H1 (cell line): ENCODE measurements around the gene GUCY1B1. TPM values are rescaled to one million over a fixed set of nuclear protein-coding genes. Genes with fewer than 3 reads are reported as not detected.

Source experiments
- BRCA1 ChIP-seq: IDR thresholded peaks from 2 replicates; pipeline ENCODE4 v1.6.1; 2012; ENCODE audit warnings: low read depth, low read length, improper control_type of control experiment
- CBX8 ChIP-seq: fragments of 300-800, 300-1000 bp; sonication (generic); IDR thresholded peaks from 2 replicates; pipeline ENCODE4 v1.7.1; 2016; ENCODE audit warnings: low read depth, low read length, borderline replicate concordance
- CEBPB ChIP-seq: IDR thresholded peaks from 2 replicates; pipeline ENCODE4 v1.6.1; 2012; ENCODE audit warnings: low read depth, low read length
- CHD1 ChIP-seq: IDR thresholded peaks from 2 replicates; pipeline ENCODE4 v1.6.1; 2012; ENCODE audit warnings: low read depth, low read length, improper control_type of control experiment
- CTBP2 ChIP-seq: IDR thresholded peaks from 2 replicates; pipeline ENCODE4 v1.7.0; 2011; ENCODE audit warnings: borderline replicate concordance, mild to moderate bottlenecking, moderate library complexity, mixed read lengths, low read length; ENCODE audit not compliant: insufficient read depth, insufficient read length
- EZH2 ChIP-seq: fragments of 200-600 bp; sonication (generic); IDR thresholded peaks from 2 replicates; pipeline ENCODE4 v1.7.1; 2012; ENCODE audit warnings: low read depth, mild to moderate bottlenecking, moderate library complexity, low read length, inconsistent platforms; ENCODE audit not compliant: severe bottlenecking
- HDAC2 ChIP-seq, 2 experiments: fragments of 300-600 bp in 1 of 2; sonication (generic) in 1 of 2; IDR thresholded peaks; 2 replicates each; pipeline ENCODE4 v1.6.1; 2011 to 2012; ENCODE audit warnings: low read depth in 2 of 2, low read length in 2 of 2, mild to moderate bottlenecking in 2 of 2, moderate library complexity in 2 of 2, borderline replicate concordance in 1 of 2, inconsistent platforms in 1 of 2
- JUN ChIP-seq: IDR thresholded peaks from 2 replicates; pipeline ENCODE4 v1.6.1; 2011; ENCODE audit warnings: low read depth, mild to moderate bottlenecking, improper control_type of control experiment, low read length
- KDM5A ChIP-seq: fragments of 200-600 bp; IDR thresholded peaks from 2 replicates; pipeline ENCODE4 v1.7.1; 2012; ENCODE audit warnings: mild to moderate bottlenecking, low read length, inconsistent platforms, mixed read lengths
- NRF1 ChIP-seq: IDR thresholded peaks from 2 replicates; pipeline ENCODE4 v1.6.1; 2011; ENCODE audit warnings: mild to moderate bottlenecking, low read depth, low read length, improper control_type of control experiment
- POLR2AphosphoS5 ChIP-seq: IDR thresholded peaks from 2 replicates; pipeline ENCODE4 v1.6.1; 2011; ENCODE audit warnings: low read depth, low read length
- RAD21 ChIP-seq, 2 experiments: IDR thresholded peaks in 1 of 2; conservative IDR thresholded peaks in 1 of 2; 2 replicates each; pipeline ENCODE4 v1.6.1; 2011; ENCODE audit warnings: low read depth in 2 of 2, low read length in 2 of 2, improper control_type of control experiment in 1 of 2, inconsistent platforms in 1 of 2, mild to moderate bottlenecking in 1 of 2, moderate library complexity in 1 of 2
- RBBP5 ChIP-seq: IDR thresholded peaks from 2 replicates; pipeline ENCODE4 v1.7.1; 2012; ENCODE audit warnings: low read depth, mild to moderate bottlenecking, inconsistent platforms, low read length, moderate library complexity, borderline replicate concordance
- RFX5 ChIP-seq: IDR thresholded peaks from 2 replicates; pipeline ENCODE4 v1.6.1; 2011; ENCODE audit warnings: low read depth, low read length, improper control_type of control experiment, borderline replicate concordance
- SIN3A ChIP-seq, 2 experiments: IDR thresholded peaks in 1 of 2; conservative IDR thresholded peaks in 1 of 2; 2 replicates each; pipeline ENCODE4 v1.6.1; 2011 to 2012; ENCODE audit warnings: low read length in 2 of 2, improper control_type of control experiment in 1 of 2, low read depth in 1 of 2, mild to moderate bottlenecking in 1 of 2
- SIRT6 ChIP-seq: IDR thresholded peaks from one replicate; pipeline ENCODE4 v1.7.1; 2012; ENCODE audit warnings: low read length, inconsistent platforms
- SP2 ChIP-seq: IDR thresholded peaks from 2 replicates; pipeline ENCODE4 v1.6.1; 2012; ENCODE audit warnings: mild to moderate bottlenecking, low read length, inconsistent platforms
- SUZ12 ChIP-seq: fragments of 200-600 bp; sonication (generic); IDR thresholded peaks from 2 replicates; pipeline ENCODE4 v1.6.1; 2012; ENCODE audit warnings: mild to moderate bottlenecking, inconsistent platforms, low read length, moderate library complexity, mixed read lengths
- TAF1 ChIP-seq: IDR thresholded peaks from 2 replicates; pipeline ENCODE4 v1.6.1; 2011; ENCODE audit warnings: mild to moderate bottlenecking, low read depth, low read length
- ZNF274 ChIP-seq: IDR thresholded peaks from 2 replicates; pipeline ENCODE4 v1.7.0; 2012; ENCODE audit warnings: low read length, borderline replicate concordance; ENCODE audit errors: extremely low read depth
- polyA plus RNA-seq, 7 experiments: library from polyadenylated mRNA; depleted of rRNA in 3 of 7; stranded (reverse) in 5 of 7; unstranded in 2 of 7; fragments of >200 nt in 5 of 7; fragments of 200-250 nt in 2 of 7; gene quantifications; 1 replicate in 5 of 7; 2 replicates in 1 of 7; 4 replicates in 1 of 7; pipeline versions ENCODE4 v1.2.1 to v1.2.3, GENCODE V29; 2011 to 2013; ENCODE audit warnings: missing spikeins in 2 of 7, mixed read lengths in 2 of 7
- total RNA-seq: library from RNA; stranded (reverse); fragmentation: NEBNext Ultra II Directional; extraction: Animal tissue kit (Norgen Biotek cat#: 25700); gene quantifications from 2 replicates; pipeline ENCODE4 v1.2.1, GENCODE V29; 2021
- TF ChIP-seq, protein P1 (sequence below): IDR thresholded peaks from 2 replicates; pipeline ENCODE4 v1.6.1; 2012; ENCODE audit warnings: inconsistent platforms
- TF ChIP-seq, protein P2 (sequence below): IDR thresholded peaks from 2 replicates; pipeline ENCODE4 v1.6.1; 2011; ENCODE audit warnings: low read depth, mild to moderate bottlenecking, low read length; ENCODE audit not compliant: insufficient read depth

Gene GUCY1B1
- total and polyA plus RNA-seq, 2 of the 8 experiments (the other 6 are each of a cell fraction or from before 2014, with no cell fraction given) = 1.5 to 2.9 TPM

DNA sequence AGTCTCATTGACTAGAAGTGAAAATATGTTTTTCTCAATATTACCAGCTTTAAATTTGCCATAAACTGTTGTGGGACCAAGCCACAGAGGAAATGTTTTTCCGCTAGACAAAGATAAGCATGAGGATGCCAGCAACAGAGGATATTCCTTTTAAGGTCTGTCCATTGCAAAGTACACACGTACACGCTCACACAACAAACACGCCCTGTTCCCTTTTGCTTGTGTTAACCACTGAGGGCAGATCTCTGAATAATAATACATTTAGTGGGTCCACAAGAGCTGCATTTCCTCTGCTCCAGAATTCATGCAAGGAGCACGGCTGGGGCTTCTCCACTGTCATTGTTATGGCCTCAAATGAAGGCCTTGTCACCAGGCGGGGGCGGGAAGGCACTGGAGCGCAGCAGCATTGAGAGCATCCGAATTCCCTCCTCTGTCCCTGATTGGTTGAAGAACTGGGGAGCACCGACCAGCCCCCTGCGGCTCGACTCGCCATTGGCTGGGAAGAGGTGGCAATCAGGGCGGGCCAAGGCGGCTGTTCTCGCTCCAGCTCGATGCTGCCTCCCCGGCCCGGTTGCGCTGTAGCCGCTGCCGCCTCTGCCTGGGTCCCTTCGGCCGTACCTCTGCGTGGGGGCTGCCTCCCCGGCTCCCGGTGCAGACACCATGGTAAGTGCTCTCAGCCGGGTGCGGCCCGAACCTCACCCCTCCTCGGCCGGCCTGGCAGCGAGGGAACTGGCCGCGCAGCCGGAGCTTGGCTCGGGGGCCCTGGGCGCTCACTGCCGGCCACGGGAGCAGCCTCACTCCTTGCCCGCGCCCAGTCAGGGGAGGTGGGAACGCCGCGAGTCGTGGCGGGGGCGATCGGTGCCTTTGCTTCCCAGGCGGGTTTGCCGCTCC, at the start of gene GUCY1B1 (continued):
- TF ChIP-seq NRF1 = no peak
- no peak for TF ChIP-seq SIRT6
- TF ChIP-seq ZNF274 = no peak
- TF ChIP-seq, protein P1, sequence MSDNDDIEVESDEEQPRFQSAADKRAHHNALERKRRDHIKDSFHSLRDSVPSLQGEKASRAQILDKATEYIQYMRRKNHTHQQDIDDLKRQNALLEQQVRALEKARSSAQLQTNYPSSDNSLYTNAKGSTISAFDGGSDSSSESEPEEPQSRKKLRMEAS = peak; percentile 96
- TF ChIP-seq HDAC2 (IDR thresholded peaks at IDR 0.05; ENCODE audit: borderline replicate concordance in 1 of 2, low read depth in 2 of 2, low read length in 2 of 2) = no peak
- no peak for TF ChIP-seq SUZ12
- TF ChIP-seq CBX8 = no peak
- no peak for TF ChIP-seq EZH2
- peak; percentile 55 for TF ChIP-seq SP2
- TF ChIP-seq, protein P2, sequence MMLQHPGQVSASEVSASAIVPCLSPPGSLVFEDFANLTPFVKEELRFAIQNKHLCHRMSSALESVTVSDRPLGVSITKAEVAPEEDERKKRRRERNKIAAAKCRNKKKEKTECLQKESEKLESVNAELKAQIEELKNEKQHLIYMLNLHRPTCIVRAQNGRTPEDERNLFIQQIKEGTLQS = no peak
- no peak for TF ChIP-seq CEBPB
- no peak for TF ChIP-seq CHD1
- no peak for TF ChIP-seq RBBP5
- TF ChIP-seq SIN3A (conservative IDR thresholded peaks at IDR 0.05 in 1 of 2, IDR thresholded peaks at IDR 0.05 in 1 of 2; ENCODE audit: low read depth in 1 of 2, low read length in 2 of 2) = no peak
- TF ChIP-seq RFX5 = 0 out of 2 replicates have a peak, but pooled peaks have one; percentile 21
- TF ChIP-seq JUN = no peak
- no peak for TF ChIP-seq KDM5A
- TF ChIP-seq RAD21 (IDR thresholded peaks at IDR 0.05 in 1 of 2, conservative IDR thresholded peaks at IDR 0.05 in 1 of 2; ENCODE audit: low read depth in 2 of 2, low read length in 2 of 2) = peak; percentile 34 to 37; a peak in 3 of 4 replicates
- 0 out of 2 replicates have a peak, but pooled peaks have one; percentile 28 for TF ChIP-seq TAF1
- no peak for TF ChIP-seq POLR2AphosphoS5
- no peak for TF ChIP-seq CTBP2
- no peak for TF ChIP-seq BRCA1
